NT2/D1 (cell line): Measurements from ENCODE around the gene PRMT7.

ENCODE experiments used
- DNase-seq: peaks from one replicate; pipeline ENCODE4 v3.0.0-alpha.2; 2011; ENCODE audit warnings: low read depth, low spot score
- H3K27me3 ChIP-seq: 2 replicates; pipeline ENCODE4 v1.6.0; 2011; ENCODE audit warnings: mild to moderate bottlenecking; ENCODE audit not compliant: insufficient read length, insufficient read depth
- H3K36me3 ChIP-seq: 2 replicates; pipeline ENCODE4 v1.6.1; 2011; ENCODE audit warnings: mild to moderate bottlenecking, low read length, mixed read lengths; ENCODE audit not compliant: insufficient read depth, insufficient read length
- H3K4me1 ChIP-seq: 2 replicates; pipeline ENCODE4 v1.5.1; 2011; ENCODE audit not compliant: insufficient read depth, insufficient read length
- H3K4me3 ChIP-seq: 2 replicates; pipeline ENCODE4 v1.5.1; 2011; ENCODE audit warnings: low read depth; ENCODE audit not compliant: insufficient read length
- H3K9ac ChIP-seq: 2 replicates; pipeline ENCODE4 v1.6.0; 2011; ENCODE audit warnings: low read depth; ENCODE audit not compliant: insufficient read length
- H3K9me3 ChIP-seq: 2 replicates; pipeline ENCODE4 v1.5.1; 2011; ENCODE audit warnings: mild to moderate bottlenecking, low read length; ENCODE audit not compliant: insufficient read depth
- SUZ12 ChIP-seq: IDR thresholded peaks from 2 replicates; pipeline ENCODE4 v1.6.1; 2011; ENCODE audit not compliant: insufficient read length, insufficient read depth; ENCODE audit errors: extremely low read depth
- YY1 ChIP-seq: IDR thresholded peaks from 2 replicates; pipeline ENCODE4 v1.6.1; 2011; ENCODE audit not compliant: insufficient read length, insufficient read depth
- ZNF274 ChIP-seq: IDR thresholded peaks from 2 replicates; pipeline ENCODE4 v1.6.1; 2011; ENCODE audit warnings: mild to moderate bottlenecking, low read depth, low read length

The PRMT7 gene

DNA sequence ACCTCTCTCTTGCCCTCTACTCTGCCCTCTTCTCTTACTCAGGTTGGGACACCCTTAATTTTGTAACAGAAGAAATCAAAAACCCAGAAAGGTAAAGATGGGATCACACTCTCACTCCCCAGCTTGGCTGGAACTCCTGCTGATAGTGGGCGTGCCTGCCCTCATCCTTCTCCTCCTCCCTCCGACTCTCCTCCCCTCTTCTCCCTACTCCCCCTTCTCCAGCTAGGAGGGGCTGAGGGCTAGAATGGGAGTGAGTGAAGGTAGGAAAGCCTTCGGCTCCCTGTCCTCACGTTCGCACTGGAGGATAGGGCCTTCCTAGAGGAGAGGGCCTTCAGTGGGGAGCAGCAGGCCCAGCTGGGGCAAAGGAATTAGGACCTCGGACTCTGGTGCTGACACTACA is 20.4 kb upstream of the PRMT7 start:
- H3K36me3 ChIP-seq: peaks cover 84% of the 10 kb centered on the region
- H3K4me3 ChIP-seq: no peak overlapping the region
- no peak for DNase-seq
- H3K4me1 ChIP-seq: no peaks in the 10 kb centered on the region
- H3K27me3 ChIP-seq: no peaks in the 10 kb centered on the region
- TF ChIP-seq YY1 (no peak), ZNF274 (no peak), SUZ12 (no peak)
- no peaks in the 10 kb centered on the region for H3K9me3 ChIP-seq
- H3K9ac ChIP-seq: no peak overlapping the region

DNA sequence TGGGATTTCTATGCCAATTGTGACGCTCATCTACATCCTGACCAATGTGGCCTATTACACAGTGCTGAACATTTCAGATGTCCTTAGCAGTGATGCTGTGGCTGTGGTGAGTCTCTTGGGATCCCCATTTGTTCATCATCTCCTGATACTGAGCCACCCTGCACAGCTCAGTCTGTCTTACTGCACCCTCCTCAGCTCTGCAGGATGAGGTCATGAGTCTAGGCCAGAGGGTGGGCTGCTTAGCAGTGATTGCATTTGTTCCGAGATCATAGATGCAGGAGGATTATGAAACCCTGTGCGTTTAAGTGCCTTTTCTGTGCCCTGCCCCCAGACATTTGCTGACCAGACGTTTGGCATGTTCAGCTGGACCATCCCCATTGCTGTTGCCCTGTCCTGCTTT is 19.6 kb upstream of the PRMT7 start:
- no peaks in the 10 kb centered on the region for H3K4me1 ChIP-seq
- TF ChIP-seq SUZ12: no peak
- TF ChIP-seq ZNF274: no peak
- no peak for TF ChIP-seq YY1
- no peaks in the 10 kb centered on the region for H3K9me3 ChIP-seq
- no peak overlapping the region for H3K9ac ChIP-seq
- no peak overlapping the region for H3K4me3 ChIP-seq
- H3K27me3 ChIP-seq: no peaks in the 10 kb centered on the region
- no peak for DNase-seq
- H3K36me3 ChIP-seq: peaks cover 85% of the 10 kb centered on the region

DNA sequence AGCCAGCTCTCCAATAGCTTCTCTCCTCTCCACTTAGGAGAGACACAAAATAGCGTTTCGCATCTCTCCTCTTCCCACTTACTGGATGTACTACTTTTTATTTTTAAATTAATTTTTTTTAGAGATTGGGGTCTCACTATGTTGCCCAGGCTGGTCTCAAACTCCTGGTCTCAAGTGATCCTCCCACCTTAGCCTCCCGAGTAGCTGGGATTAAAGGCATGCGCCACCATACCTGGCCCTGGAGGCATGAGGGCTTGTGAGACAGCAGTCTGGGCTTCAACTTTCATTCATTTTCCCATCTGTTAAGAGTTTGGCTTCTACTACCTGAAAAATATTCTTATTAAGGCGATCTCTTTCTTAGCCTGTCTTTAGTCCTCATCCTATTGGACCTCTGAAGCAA is 18.4 kb upstream of the PRMT7 start:
- no peak for TF ChIP-seq SUZ12
- TF ChIP-seq YY1: no peak
- TF ChIP-seq ZNF274: no peak
- Histone ChIP-seq H3K27me3 (no peaks in the 10 kb centered on the region), H3K9ac (no peak overlapping the region), H3K9me3 (no peaks in the 10 kb centered on the region), H3K4me1 (no peaks in the 10 kb centered on the region), H3K36me3 (peaks cover 85% of the 10 kb centered on the region), H3K4me3 (no peak overlapping the region)
- no peak for DNase-seq

DNA sequence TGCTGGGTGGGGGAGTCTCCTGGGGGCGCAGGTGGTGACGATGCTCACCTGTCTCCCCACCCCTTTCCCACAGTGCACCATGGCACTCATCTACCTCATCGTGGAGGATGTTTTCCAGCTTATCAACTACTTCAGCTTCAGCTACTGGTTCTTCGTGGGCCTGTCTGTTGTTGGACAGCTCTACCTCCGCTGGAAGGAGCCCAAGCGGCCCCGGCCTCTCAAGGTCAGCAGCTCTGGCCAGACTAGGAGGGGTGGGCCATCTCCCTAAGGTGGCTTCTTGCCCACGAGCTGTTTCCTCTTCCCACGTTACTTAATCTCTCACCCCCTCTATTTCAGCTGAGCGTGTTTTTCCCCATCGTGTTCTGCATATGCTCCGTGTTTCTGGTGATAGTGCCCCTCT is 14.5 kb upstream of the PRMT7 start:
- Histone ChIP-seq H3K9ac (no peak overlapping the region), H3K4me3 (no peak overlapping the region), H3K4me1 (peaks cover 3% of the 10 kb centered on the region), H3K27me3 (no peaks in the 10 kb centered on the region), H3K36me3 (peaks cover 95% of the 10 kb centered on the region), H3K9me3 (no peaks in the 10 kb centered on the region)
- DNase-seq: no peak
- no peak for TF ChIP-seq ZNF274
- no peak for TF ChIP-seq SUZ12
- TF ChIP-seq YY1: no peak

DNA sequence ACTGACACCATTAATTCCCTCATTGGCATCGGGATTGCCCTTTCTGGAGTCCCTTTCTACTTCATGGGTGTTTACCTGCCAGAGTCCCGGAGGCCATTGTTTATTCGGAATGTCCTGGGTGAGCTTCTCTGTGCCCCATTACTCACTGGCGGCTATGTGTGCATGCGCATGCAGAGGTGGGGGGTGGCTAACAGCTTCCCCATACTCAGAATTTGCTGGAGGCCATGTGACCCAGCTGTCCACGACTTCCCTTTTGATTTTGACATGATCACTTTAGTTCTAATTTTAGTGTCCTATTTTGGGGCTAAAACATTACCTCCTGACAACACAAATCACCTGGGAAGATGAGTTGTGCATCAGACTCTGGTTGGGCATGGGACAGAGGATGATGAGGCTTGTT is 14.1 kb upstream of the PRMT7 start:
- DNase-seq: no peak
- no peak overlapping the region for H3K9ac ChIP-seq
- TF ChIP-seq SUZ12 (no peak), YY1 (no peak), ZNF274 (no peak)
- H3K4me1 ChIP-seq: peaks cover 3% of the 10 kb centered on the region
- H3K9me3 ChIP-seq: no peaks in the 10 kb centered on the region
- H3K27me3 ChIP-seq: no peaks in the 10 kb centered on the region
- H3K36me3 ChIP-seq: peaks cover 94% of the 10 kb centered on the region
- no peak overlapping the region for H3K4me3 ChIP-seq

DNA sequence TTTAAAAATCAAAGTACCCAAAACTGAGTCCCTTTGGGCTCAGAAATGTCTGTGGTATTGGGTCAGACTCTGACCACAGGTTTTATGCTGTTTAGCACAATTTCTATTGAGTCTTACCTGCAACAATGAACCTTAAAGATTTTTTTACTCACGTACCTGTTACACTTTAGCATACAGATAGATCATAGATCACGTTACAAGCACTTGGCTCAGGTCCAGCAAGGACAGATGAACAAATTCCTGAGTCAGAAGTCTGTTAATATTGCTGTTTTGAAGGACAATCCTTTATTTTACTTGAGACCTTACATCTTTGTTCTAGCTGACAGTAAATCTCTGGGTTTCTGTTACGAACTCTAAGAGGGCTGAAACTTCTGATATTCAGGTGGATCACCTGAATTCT is 12.9 kb upstream of the PRMT7 start:
- H3K27me3 ChIP-seq: no peaks in the 10 kb centered on the region
- no peak overlapping the region for H3K9ac ChIP-seq
- H3K36me3 ChIP-seq: peaks cover 94% of the 10 kb centered on the region
- H3K4me3 ChIP-seq: no peak overlapping the region
- TF ChIP-seq SUZ12: no peak
- no peak for TF ChIP-seq YY1
- no peak for TF ChIP-seq ZNF274
- no peaks in the 10 kb centered on the region for H3K9me3 ChIP-seq
- peaks cover 3% of the 10 kb centered on the region for H3K4me1 ChIP-seq
- DNase-seq: no peak

DNA sequence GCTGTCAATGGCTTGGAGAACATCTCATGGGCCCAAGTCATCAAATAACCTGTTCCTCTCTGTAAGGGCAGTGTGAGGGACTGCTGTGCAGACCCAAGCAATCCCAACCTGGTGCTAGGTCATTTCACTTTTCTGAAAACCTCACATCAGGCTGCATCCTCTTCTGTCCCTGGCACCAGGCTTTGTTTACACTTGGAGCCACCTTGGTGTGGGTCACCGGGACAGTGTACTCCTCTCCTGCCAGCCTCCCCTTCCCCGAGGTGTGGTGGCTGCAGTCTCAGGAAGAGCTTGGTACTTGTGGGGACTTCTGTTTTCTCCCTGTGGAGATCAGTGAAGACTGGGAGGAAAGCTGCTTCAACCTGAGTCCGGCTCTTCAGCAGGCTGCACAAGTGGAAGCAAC is 12.5 kb upstream of the PRMT7 start:
- Histone ChIP-seq H3K9me3 (no peaks in the 10 kb centered on the region), H3K4me3 (no peak overlapping the region), H3K4me1 (peaks cover 3% of the 10 kb centered on the region), H3K36me3 (peaks cover 95% of the 10 kb centered on the region), H3K9ac (no peak overlapping the region), H3K27me3 (no peaks in the 10 kb centered on the region)
- no peak for TF ChIP-seq SUZ12
- no peak for TF ChIP-seq ZNF274
- DNase-seq: no peak

DNA sequence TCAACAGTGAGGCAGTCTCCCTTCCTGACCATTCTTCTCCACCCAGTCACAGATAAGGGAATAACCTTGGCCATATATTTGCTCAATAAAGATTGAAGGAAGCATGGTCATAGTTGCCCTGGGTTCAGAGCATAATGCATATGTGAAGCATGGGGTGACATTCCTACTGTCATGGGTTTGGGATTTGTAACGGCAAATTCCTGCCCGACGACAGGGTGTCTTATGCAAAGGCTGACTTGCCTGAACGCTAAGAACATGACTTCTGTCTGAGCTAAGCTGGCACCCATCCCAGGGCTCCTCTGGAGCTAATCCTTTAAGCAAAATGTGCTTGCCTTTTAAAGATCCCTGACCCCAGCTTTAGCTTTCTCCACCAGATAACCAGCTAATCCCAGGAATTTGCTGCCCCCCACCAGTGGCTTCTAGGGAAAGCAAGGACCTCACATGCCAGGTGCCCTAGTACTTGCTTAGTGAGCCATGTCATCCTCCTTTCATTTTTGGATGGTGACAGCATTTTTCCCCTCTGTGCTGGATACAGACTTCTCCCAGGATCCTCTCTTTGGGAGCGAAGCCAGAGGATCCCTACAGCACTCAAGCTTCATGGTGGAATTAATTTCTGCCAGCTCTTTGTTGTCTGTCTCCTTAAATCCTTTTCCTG is 11.8 kb upstream of the PRMT7 start:
- H3K9ac ChIP-seq: no peak overlapping the region
- no peaks in the 10 kb centered on the region for H3K27me3 ChIP-seq
- peaks cover 3% of the 10 kb centered on the region for H3K4me1 ChIP-seq
- no peaks in the 10 kb centered on the region for H3K9me3 ChIP-seq
- no peak overlapping the region for H3K4me3 ChIP-seq
- TF ChIP-seq ZNF274 (no peak), YY1 (no peak), SUZ12 (no peak)
- DNase-seq: no peak
- peaks cover 96% of the 10 kb centered on the region for H3K36me3 ChIP-seq
